HL-60 (cell line): ENCODE measurements around the gene SYNGR3.
A peak's percentile ranks its signal among the peaks of the same experiment; 100 is the strongest.

ENCODE experiments used
- POLR2AphosphoS5 ChIP-seq: IDR thresholded peaks from 2 replicates; pipeline ENCODE4 v1.6.1; 2012; ENCODE audit warnings: low read depth
- TF ChIP-seq, protein P1 (sequence below): IDR thresholded peaks from one replicate; pipeline ENCODE4 v1.5.1; 2011; ENCODE audit warnings: low read length, control low read depth, inconsistent platforms; ENCODE audit not compliant: insufficient read depth

DNA sequence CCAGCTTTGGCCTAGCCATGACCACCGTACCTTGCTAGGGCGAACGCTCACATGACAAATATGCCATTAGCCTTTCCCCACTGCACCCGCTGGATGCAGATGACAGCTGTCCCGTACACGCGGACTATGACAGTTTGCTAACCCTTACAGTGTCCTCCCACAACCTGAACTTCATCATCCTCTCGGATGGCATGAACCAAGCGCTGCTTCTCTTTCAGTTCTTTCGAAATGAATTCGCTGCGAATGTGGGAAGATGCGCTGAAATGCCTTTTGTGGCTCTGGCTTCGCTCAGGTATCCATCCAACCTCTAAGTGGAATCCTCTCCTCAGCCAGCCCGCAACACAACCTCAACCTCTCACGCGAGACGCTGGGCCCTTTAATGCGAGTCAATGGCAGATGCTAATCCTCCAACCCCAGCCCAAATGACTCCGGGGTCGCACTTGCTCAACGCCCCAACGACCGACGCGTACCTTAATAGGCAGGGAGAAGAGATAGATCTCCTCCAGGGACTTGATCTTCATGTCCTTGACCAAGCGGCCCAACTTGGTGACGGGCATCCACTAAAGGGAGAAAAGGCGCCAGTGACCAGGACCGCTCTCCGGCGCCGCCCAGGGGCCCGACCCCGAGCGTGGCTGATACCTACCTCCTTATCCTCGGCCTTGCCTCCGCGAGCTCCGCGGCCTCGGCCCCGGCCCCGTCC lies 25.8 kb upstream of the SYNGR3 start:
- peak; percentile 47 for TF ChIP-seq POLR2AphosphoS5
- TF ChIP-seq, protein P1, sequence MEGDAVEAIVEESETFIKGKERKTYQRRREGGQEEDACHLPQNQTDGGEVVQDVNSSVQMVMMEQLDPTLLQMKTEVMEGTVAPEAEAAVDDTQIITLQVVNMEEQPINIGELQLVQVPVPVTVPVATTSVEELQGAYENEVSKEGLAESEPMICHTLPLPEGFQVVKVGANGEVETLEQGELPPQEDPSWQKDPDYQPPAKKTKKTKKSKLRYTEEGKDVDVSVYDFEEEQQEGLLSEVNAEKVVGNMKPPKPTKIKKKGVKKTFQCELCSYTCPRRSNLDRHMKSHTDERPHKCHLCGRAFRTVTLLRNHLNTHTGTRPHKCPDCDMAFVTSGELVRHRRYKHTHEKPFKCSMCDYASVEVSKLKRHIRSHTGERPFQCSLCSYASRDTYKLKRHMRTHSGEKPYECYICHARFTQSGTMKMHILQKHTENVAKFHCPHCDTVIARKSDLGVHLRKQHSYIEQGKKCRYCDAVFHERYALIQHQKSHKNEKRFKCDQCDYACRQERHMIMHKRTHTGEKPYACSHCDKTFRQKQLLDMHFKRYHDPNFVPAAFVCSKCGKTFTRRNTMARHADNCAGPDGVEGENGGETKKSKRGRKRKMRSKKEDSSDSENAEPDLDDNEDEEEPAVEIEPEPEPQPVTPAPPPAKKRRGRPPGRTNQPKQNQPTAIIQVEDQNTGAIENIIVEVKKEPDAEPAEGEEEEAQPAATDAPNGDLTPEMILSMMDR: no peak
